K562 (cell line): ENCODE results near the gene URB2.

Source experiments
- ARNT ChIP-seq, 2 experiments: fragments of 450-650 bp; IDR thresholded peaks; 2 replicates each; pipeline ENCODE4 v1.6.1; 2016; ENCODE audit warnings: mild to moderate bottlenecking in 1 of 2
- GABPB1 ChIP-seq: sonication (generic); formaldehyde crosslinking; IDR thresholded peaks from 2 replicates; pipeline ENCODE4 v1.8.0; 2022; ENCODE audit warnings: mild to moderate bottlenecking, missing genetic modification reagents
- TCF7L2 ChIP-seq: fragments of 150-350 bp; IDR thresholded peaks from 2 replicates; pipeline ENCODE4 v1.6.1; 2016; ENCODE audit warnings: low read depth, mild to moderate bottlenecking, low read length, moderate library complexity
- ZNF644 ChIP-seq: fragments of 200-800 bp; sonication (Bioruptor generic); IDR thresholded peaks from 2 replicates; pipeline ENCODE4 v1.6.1; 2016; ENCODE audit warnings: low read depth, missing genetic modification characterization, missing compliant biosample characterization
- TF ChIP-seq, protein P1 (sequence below), 3 experiments: IDR thresholded peaks in 2 of 3; conservative IDR thresholded peaks in 1 of 3; 2 replicates each; pipeline ENCODE4 v1.5.1; 2011 to 2012; ENCODE audit warnings: low read length in 3 of 3, mild to moderate bottlenecking in 3 of 3, control low read depth in 2 of 3, improper control_type of control experiment in 1 of 3, inconsistent platforms in 1 of 3, low read depth in 1 of 3, mixed read lengths in 1 of 3, moderate library complexity in 1 of 3; ENCODE audit not compliant: insufficient read depth in 2 of 3

DNA sequence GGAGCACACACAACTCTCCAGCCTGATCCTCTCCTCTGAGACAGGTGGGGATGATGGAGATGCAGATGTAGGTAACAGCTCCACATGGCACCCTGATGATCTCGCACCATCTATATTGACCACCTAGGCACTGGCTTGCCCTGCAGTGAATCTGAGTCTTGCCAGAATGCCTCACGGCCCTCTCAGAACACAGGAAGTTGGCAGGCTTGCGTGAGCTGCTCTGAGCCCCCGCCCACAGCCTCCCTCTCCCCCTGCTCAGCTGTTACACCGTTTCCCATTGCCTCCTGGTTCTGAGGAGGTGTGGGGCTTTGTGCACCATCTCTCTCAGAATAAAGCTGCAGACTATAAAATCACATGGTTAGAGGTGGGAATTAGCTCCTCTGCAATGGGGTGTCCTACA, 48.0 kb downstream of the URB2 start:
- no peak for TF ChIP-seq GABPB1
- TF ChIP-seq, protein P1, sequence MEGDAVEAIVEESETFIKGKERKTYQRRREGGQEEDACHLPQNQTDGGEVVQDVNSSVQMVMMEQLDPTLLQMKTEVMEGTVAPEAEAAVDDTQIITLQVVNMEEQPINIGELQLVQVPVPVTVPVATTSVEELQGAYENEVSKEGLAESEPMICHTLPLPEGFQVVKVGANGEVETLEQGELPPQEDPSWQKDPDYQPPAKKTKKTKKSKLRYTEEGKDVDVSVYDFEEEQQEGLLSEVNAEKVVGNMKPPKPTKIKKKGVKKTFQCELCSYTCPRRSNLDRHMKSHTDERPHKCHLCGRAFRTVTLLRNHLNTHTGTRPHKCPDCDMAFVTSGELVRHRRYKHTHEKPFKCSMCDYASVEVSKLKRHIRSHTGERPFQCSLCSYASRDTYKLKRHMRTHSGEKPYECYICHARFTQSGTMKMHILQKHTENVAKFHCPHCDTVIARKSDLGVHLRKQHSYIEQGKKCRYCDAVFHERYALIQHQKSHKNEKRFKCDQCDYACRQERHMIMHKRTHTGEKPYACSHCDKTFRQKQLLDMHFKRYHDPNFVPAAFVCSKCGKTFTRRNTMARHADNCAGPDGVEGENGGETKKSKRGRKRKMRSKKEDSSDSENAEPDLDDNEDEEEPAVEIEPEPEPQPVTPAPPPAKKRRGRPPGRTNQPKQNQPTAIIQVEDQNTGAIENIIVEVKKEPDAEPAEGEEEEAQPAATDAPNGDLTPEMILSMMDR (IDR thresholded peaks at IDR 0.05 in 2 of 3, conservative IDR thresholded peaks at IDR 0.05 in 1 of 3; ENCODE audit: insufficient read depth in 2 of 3, low read depth in 1 of 3, low read length in 3 of 3), result no peak
- no peak for TF ChIP-seq ZNF644
- no peak for TF ChIP-seq ARNT (IDR thresholded peaks at IDR 0.05)
- TF ChIP-seq TCF7L2, result no peak
